ENCODE results near the gene NCAPD3.

GRCh38 chr11:134132808-134133207, 91.0 kb downstream of the NCAPD3 start:
- no peak for TF ChIP-seq EZH2 (IDR thresholded peaks at IDR 0.05; ENCODE audit: insufficient read depth, poor library complexity, severe bottlenecking)
- TF ChIP-seq EZH2phosphoT487 (IDR thresholded peaks at IDR 0.05; ENCODE audit: insufficient read depth, low read depth): no peak

Data from GM23248 (cell line).